Thoracic aorta (tissue), 2 donors: ENCODE results near the gene SH3TC2. TPM values are rescaled to one million over a fixed set of nuclear protein-coding genes. Genes with fewer than 3 reads are reported as not detected.

Source experiments
- ATAC-seq: fragments of 150-250 bp; one replicate; pipeline ENCODE4 v1.8.0; 2017; ENCODE audit warnings: low read depth; ENCODE audit not compliant: insufficient number of reproducible peaks, low FRiP score
- DNase-seq: peaks from one replicate; pipeline ENCODE4 v3.0.0-alpha.2; 2020; ENCODE audit warnings: low spot score
- H3K27ac ChIP-seq, 2 donors: fragments of 200-600 bp; sonication (generic); 1 replicate in 1 of 2; 2 replicates in 1 of 2; pipeline ENCODE4 v1.5.1; 2016; ENCODE audit warnings: mild to moderate bottlenecking in 2 of 2, moderate library complexity in 2 of 2
- H3K27me3 ChIP-seq: fragments of 200-600 bp; sonication (generic); replicated peaks from 2 replicates; pipeline ENCODE4 v1.6.0; 2016; ENCODE audit warnings: mild to moderate bottlenecking; ENCODE audit not compliant: insufficient read depth
- H3K36me3 ChIP-seq: fragments of 200-600 bp; sonication (generic); one replicate; pipeline ENCODE4 v1.5.1; 2016
- H3K4me1 ChIP-seq, 2 donors: fragments of 200-600 bp; sonication (generic); 1 replicate in 1 of 2; 2 replicates in 1 of 2; pipeline versions ENCODE4 v1.5.1 to v1.6.0; 2016; ENCODE audit warnings: low read depth in 2 of 2, mild to moderate bottlenecking in 1 of 2; ENCODE audit not compliant: control insufficient read depth in 1 of 2
- H3K4me3 ChIP-seq: fragments of 200-600 bp; sonication (generic); 2 replicates; pipeline ENCODE4 v1.5.1; 2016; ENCODE audit warnings: mild to moderate bottlenecking
- H3K9me3 ChIP-seq: fragments of 200-600 bp; sonication (generic); 2 replicates; pipeline ENCODE4 v1.5.1; 2016
- total RNA-seq, 2 donors: library from RNA; depleted of rRNA; stranded (reverse); fragments of >200 nt; gene quantifications; one replicate each; pipeline versions ENCODE4 v1.1.0 to v1.2.3, GENCODE V29; 2016
- TF ChIP-seq, protein P1 (sequence below): fragments of 200-600 bp; sonication (generic); IDR thresholded peaks from one replicate; pipeline ENCODE4 v1.5.1; 2019; ENCODE audit warnings: antibody characterized with exemption

The SH3TC2 gene
- total RNA-seq, 2 donors from 2014 or later = 1.1 to 1.9 TPM

DNA sequence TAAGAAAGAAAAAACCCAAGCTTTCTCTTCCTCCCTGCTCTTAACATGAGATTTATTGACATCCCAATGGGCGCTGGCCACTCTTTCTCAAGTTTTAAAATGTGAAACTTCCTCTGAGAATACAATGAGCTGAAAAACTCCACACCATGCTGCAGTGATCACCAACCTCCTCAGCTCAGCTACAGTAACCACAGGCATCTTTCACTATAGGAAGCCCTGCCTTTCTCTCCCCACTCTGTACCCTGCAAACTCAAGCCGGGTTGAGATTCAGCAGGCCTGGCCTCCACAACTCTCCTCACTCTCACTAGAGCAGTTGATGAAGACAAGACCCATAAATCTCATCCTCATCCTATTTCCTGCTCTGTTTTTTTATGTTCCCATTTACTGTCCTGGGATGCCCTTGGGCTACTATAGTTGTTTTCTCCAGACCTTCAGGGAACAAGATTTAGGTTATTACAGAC is 48.3 kb downstream of the SH3TC2 start:
- H3K36me3 ChIP-seq = no peaks in the 10 kb centered on the region
- H3K4me3 ChIP-seq = no peak overlapping the region
- no peak overlapping the region for H3K27ac ChIP-seq
- TF ChIP-seq, protein P1, sequence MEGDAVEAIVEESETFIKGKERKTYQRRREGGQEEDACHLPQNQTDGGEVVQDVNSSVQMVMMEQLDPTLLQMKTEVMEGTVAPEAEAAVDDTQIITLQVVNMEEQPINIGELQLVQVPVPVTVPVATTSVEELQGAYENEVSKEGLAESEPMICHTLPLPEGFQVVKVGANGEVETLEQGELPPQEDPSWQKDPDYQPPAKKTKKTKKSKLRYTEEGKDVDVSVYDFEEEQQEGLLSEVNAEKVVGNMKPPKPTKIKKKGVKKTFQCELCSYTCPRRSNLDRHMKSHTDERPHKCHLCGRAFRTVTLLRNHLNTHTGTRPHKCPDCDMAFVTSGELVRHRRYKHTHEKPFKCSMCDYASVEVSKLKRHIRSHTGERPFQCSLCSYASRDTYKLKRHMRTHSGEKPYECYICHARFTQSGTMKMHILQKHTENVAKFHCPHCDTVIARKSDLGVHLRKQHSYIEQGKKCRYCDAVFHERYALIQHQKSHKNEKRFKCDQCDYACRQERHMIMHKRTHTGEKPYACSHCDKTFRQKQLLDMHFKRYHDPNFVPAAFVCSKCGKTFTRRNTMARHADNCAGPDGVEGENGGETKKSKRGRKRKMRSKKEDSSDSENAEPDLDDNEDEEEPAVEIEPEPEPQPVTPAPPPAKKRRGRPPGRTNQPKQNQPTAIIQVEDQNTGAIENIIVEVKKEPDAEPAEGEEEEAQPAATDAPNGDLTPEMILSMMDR = no peak
- ATAC-seq (no peak), DNase-seq (no peak)
- H3K9me3 ChIP-seq = no peaks in the 10 kb centered on the region
- H3K4me1 ChIP-seq = no peaks in the 10 kb centered on the region
- H3K27me3 ChIP-seq = no peaks in the 10 kb centered on the region

DNA sequence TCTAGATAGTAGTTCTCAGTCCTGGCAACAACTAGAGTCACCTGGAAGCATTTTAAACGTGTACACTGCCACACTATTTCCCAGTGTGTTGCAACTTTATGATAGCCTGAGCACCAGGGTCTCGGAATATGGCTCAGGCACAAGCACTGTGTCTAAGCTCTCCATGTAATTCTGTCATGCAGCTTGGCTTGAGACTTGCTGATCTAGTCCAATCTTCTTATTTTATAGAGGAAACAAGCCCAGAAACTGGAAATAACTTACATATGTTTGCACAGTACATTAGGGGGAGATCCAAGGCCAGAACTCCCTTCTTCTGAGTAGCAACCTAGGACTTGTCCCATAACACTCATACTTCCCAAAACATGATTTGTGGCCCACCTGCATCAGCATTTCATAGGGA is 49.1 kb downstream of the SH3TC2 start:
- Histone ChIP-seq H3K9me3 (no peaks in the 10 kb centered on the region), H3K27ac (no peak overlapping the region), H3K4me3 (no peak overlapping the region), H3K27me3 (no peaks in the 10 kb centered on the region), H3K4me1 (no peaks in the 10 kb centered on the region), H3K36me3 (no peaks in the 10 kb centered on the region)
- ATAC-seq (no peak), DNase-seq (no peak)
- TF ChIP-seq, protein P1 = no peak

DNA sequence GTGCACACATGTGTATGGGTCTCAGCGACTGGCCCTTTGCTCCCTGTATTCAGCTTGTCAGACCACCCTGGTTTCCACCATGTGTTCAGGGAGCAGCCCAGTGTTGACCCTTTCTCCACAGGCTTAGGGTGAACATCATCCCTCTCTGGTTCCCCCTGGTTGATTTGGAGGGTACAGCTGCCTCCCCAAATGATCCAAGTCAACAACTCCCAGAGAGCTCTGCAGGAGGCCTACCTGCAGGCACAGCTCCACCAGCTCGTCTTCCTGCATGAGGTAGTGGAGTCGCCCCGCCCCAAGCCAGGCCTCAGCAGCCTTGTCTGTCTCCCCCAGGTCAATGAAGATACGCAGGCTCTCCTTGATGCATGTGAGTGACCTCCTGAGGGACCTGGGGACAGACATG is 50.5 kb downstream of the SH3TC2 start:
- H3K27me3 ChIP-seq = no peaks in the 10 kb centered on the region
- no peaks in the 10 kb centered on the region for H3K36me3 ChIP-seq
- no peak overlapping the region for H3K27ac ChIP-seq
- H3K4me1 ChIP-seq = no peaks in the 10 kb centered on the region
- no peaks in the 10 kb centered on the region for H3K9me3 ChIP-seq
- ATAC-seq (no peak), DNase-seq (no peak)
- no peak overlapping the region for H3K4me3 ChIP-seq
- TF ChIP-seq, protein P1 = no peak

DNA sequence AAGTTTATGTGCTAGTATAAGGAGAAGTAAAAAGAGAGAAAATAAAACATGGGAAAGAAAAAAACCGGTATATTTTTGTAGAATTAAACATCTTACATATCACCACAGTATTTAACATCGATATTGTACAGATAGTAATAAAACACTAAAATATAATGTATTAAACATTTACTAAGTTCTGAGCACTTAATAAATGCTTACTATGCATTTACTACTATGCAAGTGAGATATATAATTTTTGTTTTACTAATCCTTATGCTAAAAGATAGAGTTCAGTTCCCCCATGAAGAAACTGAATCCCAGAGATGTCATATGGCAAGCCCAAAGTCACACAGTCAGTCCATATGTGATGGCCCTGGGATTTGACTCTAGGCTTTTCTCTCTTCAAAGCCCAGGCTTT is 51.1 kb downstream of the SH3TC2 start:
- no peaks in the 10 kb centered on the region for H3K9me3 ChIP-seq
- H3K27me3 ChIP-seq = no peaks in the 10 kb centered on the region
- DNase-seq = no peak
- no peaks in the 10 kb centered on the region for H3K36me3 ChIP-seq
- no peak overlapping the region for H3K4me3 ChIP-seq
- no peak for ATAC-seq
- TF ChIP-seq, protein P1 = no peak
- H3K27ac ChIP-seq = no peak overlapping the region
- H3K4me1 ChIP-seq = no peaks in the 10 kb centered on the region

DNA sequence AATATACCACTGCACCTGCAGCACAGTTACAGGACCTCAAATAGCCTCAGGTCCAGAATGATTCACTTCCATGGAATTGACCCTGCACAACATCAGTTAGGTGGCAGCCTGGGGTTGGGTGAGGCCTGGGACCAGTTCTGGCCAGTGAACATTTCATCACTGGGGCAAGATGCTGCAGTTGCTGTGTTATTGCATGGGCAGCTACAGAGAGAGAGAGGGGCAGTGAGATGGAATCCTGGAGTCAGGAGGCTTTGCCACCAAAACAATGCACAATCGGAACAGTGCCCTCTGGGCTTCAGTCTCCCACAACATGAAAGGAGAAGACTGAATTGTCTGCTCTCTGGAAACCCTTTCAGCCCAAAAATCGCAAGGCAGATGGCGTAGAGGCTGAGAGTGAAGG is 51.8 kb downstream of the SH3TC2 start:
- no peak for DNase-seq
- Histone ChIP-seq H3K36me3 (no peaks in the 10 kb centered on the region), H3K9me3 (no peaks in the 10 kb centered on the region), H3K4me3 (no peak overlapping the region), H3K27ac (no peak overlapping the region), H3K4me1 (no peaks in the 10 kb centered on the region), H3K27me3 (no peaks in the 10 kb centered on the region)
- no peak for ATAC-seq
- TF ChIP-seq, protein P1 = no peak
